Activated naive CD4-positive, alpha-beta T cell (primary cell): ENCODE measurements around the gene TARM1.

Source experiments
- DNase-seq, 4 experiments: peaks; one replicate each; lab custom pipeline; 2025; lab: John Stamatoyannopoulos, UW

TARM1 gene

GRCh38 chr19:54081032-54081431 lies at the start of gene TARM1:
Gene TARM1 (minus strand): TSS chr19:54081365. CDS start chr19:54081340, 25 bp downstream.
- DNase-seq: no peak

GRCh38 chr19:54129617-54129996 lies 48.4 kb upstream of the TARM1 start:
- no peak for DNase-seq

DNA sequence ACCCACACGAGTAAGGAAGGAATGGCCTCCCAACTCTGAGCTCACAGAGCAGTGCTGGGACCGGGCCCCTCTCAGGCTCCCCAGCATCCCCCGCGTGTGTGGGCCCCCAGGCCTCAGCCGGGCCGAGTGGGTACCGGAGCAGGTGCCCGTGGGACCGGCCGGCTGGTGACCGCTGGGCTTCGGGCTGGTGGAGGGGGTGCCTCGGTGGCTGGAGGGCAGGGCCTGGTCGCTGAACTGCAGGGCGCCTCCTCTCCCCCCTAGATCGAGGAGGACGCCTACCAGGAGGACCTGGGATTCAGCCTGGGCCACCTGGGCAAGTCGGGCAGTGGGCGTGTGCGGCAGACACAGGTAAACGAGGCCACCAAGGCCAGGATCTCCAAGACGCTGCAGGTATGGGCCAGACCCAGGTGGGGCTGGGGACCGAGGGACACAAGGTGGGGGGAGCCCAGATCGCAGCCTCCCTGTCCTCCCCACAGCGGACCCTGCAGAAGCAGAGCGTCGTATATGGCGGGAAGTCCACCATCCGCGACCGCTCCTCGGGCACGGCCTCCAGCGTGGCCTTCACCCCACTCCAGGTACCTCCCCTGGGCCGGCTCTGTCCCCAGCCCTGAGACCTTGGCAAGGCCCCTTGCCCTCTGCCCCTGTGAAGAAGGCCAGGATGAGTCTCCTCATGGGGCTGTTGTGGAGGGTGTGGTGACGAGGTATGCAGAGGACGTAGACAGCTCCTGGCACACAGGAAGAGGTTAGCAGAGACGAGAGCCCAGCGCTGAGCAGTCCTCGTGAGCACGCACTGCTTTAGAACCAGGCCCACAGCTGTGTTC lies 47.8 kb upstream of the TARM1 start:
- DNase-seq: no peak

DNA sequence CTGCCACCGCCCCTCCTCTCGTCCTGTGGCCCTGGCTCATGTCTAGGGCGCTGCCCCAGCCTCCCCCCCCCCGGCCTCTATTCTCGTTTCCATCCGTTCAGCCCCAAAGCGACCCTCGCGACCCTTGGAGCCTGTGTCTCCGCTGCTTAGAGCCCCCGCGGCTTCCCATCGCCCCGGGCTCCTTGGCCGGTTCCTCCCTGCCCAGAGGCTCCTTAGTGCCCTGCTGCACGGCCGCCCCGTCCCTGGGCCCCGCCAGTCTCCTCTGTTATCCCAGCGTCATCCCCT lies 47.2 kb upstream of the TARM1 start:
- no peak for DNase-seq

DNA sequence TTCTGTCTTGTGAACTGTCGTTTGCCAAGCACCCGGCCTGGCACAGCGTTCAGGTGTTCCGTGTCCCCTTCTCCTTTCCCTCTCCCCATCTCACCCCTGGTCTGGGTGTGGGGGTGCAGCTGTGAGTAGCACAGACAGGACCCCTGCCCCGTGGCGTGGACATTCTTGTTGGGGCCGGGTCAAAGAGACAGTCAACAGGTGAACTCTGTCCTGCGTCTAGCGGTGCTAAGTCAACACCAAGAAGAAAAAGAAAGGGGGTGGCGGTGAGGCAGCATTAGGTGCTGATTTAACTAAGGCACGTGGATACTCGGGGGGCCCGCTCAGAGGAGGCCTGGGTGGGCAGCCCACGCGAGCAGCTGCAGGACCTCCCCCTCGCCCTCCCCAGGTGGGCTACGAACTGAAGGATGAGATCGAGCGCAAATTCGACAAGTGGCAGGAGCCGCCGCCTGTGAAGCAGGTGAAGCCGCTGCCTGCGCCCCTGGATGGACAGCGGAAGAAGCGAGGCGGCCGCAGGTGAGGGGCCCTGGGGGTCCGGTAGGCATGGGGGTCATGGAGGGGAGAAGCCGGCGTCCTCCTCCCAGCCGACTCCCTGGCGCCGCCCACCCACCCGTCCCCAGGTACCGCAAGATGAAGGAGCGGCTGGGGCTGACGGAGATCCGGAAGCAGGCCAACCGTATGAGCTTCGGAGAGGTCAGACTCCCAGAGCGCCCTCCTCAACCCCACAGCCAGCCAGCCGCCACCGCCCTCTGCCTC lies 46.7 kb upstream of the TARM1 start:
- no peak for DNase-seq

- DNase-seq: no peak
Observed at GRCh38 chr19:54125713-54126112, 44.5 kb upstream of the TARM1 start.

- DNase-seq: no peak
Observed at GRCh38 chr19:54124393-54124792, 43.2 kb upstream of the TARM1 start.

GRCh38 chr19:54123682-54124081 lies 42.5 kb upstream of the TARM1 start:
- no peak for DNase-seq

DNA sequence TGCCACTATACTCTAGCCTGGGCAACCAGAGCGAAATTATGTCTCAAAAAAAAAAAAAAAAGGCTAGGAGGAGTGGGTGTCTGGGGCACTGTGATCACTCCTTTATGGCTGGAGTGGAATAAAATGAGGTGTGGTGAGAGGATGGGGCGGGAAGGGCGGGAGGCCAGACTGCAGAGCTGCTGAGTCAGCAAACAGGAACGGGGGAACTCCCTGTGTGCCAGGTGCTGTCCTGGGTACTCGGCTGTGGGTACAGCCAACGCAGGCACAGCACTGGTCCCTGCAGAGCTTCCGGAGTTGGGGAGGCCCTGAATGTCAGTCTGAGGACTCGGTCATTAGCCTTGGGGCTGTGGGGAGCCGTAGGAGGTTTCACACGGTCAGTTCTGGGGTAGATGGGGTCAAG lies 40.1 kb upstream of the TARM1 start:
- DNase-seq: no peak

GRCh38 chr19:54115109-54116063 lies 34.2 kb upstream of the TARM1 start, which contains the start of the genes PRPF31 and TFPT:
Gene PRPF31 (plus strand): TSS chr19:54115754. CDS start chr19:54118279, 2,525 bp downstream.
Gene TFPT (minus strand): TSS chr19:54115657. CDS start chr19:54115269, 388 bp downstream.
- DNase-seq: peak; percentile 81 to 94 (median 90)

- peak in 2 of 4 experiments; percentile 11 to 27 for DNase-seq
Observed at GRCh38 chr19:54114340-54115108, 33.4 kb upstream of the TARM1 start.

GRCh38 chr19:54109651-54110050 lies 28.5 kb upstream of the TARM1 start:
- peak in 1 of 4 experiments; percentile 5 for DNase-seq

DNA sequence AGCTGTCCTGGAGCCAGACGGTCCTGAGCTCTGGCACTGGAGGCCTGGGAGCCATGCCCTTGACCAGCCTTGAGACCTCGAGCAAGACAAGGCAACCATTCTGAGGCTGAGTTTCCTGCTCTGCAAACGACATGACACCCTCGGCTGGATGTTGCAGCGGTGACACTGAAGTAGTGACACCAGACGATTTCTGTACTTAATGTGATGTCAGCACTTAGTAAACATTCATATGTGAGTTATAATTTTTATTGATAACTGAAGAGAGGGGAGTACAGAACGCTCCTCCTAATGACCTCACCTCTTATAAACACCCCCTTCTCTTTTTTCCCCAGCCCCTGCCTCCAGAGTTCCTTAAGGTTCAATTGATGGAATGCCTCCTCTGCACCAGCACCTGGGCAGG lies 27.3 kb upstream of the TARM1 start:
- DNase-seq: no peak

DNA sequence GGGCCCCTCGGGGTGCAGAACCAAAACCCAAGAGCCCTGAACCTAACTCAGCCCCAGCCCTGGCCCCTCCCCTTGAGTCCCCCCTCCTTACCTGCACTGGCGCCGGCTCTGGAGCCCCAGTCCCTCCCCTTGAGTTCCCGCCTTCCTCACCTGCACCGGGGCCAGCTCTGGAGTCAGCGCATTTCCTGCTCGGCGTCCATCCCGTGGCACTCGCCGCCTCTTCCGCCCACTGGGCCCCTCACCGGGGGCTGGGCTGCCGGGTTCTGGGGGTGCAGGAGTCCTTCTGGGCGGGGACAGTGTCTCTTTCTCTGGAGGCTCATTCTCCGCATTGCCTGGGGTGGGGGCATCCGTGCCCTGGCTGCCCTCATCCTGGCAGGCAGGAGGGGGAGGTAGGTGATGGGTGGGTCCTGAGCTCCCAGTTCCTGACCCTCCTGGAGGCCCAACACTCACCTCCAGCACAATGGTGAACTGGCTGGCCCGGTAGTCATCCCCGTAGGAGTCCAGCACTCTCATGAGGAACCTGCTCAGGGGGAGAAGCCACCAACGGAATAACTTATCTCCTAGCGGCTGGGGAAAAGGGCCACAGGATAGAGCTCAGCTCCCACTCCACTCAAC lies 26.8 kb upstream of the TARM1 start:
- DNase-seq: no peak

- no peak for DNase-seq
Observed at GRCh38 chr19:54106716-54107115, 25.6 kb upstream of the TARM1 start.

DNA sequence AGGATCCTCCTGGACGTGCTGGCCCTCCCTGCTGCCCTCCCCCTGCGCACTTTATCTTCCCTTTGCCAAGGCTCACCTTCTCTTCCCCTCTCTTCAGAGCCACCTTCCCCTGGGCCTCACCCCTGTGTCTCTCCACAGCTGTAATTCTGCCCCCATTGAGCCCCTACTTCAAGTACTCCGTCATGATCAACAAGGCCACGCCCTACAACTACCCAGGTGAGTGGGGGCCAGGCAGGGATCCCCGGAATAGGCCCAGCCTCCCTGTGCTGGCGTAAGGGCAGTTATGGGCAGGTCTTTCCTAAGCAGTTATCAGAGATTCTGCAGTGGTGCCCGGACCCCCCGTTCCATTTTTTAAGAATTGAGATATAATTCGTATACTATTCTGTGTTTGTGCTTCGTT lies 24.6 kb upstream of the TARM1 start:
- DNase-seq: no peak

DNA sequence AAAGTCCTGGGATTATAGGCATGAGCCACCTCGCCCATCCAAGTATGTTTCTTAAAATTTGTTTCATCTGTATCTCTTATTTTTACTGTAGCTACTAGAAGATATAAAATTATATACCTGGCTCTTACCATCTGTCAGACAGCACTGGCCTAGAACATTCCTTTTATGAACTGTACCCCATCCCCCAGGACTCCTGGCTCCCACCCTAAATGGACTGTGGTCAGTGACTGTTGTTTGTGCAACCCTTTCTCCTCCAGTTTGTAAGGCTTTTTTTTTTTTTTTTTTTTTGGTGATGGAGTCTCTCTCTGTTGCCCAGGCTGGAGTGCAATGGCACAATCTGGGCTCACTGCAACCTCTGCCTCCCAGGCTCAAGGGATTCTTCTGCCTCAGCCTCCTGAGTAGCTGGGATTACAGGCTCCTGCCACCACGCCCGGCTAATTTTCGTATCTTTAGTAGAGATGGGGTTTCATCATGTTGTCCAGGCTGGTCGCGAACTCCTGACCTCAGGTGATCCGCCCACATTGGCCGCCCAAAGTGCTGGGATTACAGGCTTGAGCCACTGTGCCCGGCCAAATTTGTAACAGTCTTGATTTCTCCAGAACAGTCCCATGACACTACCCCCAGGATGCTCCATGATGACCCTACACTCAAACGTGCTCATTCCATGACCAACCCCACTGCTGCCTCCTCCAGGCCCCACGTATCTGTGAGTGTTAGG lies 24.0 kb upstream of the TARM1 start:
- DNase-seq: no peak

DNA sequence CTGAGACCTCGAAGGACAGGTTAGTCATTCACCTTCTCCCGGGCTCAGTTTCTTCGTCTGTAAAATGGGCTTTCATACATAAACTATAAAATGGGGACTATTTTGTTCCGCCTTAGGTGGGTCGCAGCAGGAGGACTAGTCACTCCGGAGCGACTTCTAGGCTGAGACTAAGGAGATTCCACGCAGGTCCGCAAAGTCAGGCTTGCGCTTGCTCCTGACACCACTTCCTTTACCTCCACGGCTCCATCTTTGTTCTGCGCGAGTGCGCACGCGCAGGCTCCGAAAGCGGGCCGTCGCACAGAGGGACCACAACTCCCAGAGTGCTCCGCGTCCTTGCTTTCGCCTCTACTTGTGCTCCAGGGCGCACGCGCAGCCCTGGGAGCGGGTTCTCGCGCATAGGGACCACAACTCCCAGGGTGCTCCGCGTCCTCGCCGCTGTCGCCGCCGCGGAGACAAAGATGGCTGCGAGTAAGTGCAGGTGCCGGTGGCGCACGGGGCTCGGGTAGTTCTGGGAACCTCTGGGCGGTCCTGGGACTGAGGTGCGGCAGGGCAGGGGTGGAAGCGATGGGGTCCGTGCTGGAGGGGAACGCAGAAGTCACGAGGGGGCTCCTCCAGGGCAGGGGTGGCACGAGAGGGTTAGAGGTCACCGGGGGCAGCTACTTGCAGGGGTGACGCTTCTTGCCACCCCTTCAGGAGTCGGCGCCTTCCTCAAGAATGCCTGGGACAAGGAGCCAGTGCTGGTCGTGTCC lies 21.4 kb upstream of the TARM1 start, which contains the start of gene NDUFA3:
Gene NDUFA3, plus strand, starts transcription at position 435 of the 749 bp plus-strand sequence. Its CDS starts 24 bp downstream, at position 459.
- DNase-seq: peak; percentile 92 to 96 (median 94)

DNA sequence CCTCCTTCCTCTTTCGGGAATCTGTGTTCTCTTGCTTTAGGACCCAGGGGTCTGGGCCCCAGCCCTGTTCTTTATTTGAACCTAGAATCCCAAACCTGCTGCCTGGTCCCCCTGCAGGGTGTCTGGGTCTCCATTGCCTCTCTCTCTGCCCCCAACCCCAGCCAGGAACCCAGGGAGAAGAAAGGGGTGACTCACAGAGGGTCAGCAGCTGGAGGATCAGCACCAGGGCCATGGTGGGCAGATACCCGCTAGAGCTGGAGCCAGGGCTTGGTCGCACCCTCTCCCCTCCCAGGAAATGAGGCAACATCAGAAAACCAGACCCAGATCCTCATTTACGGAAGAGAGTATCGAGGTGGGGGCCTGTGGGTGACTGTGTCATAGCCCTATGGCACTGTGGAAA lies 19.4 kb upstream of the TARM1 start, which contains the start of gene OSCAR:
Gene OSCAR, minus strand, starts transcription at position 243 of the 400 bp plus-strand sequence. Its CDS starts 11 bp downstream, at position 232.
- no peak for DNase-seq
